ENCODE data around the gene PRPS1L1. TPM values are rescaled to one million over a fixed set of nuclear protein-coding genes. Genes with fewer than 3 reads are reported as not detected.
A peak's percentile ranks its signal among the peaks of the same experiment; 100 is the strongest.

Gene PRPS1L1
- total and polyA plus RNA-seq, 2 donors from 2014 or later, result not detected

GRCh38 chr7:17988141-17988540, 39.5 kb downstream of the PRPS1L1 start:
- Histone ChIP-seq H3K27ac (ENCODE audit: low read depth in 2 of 2, low read length in 2 of 2) (no peak overlapping the region), H3K9me3 (ENCODE audit: control insufficient read depth in 2 of 3, insufficient read depth in 1 of 3, low read length in 3 of 3) (no peaks in the 10 kb centered on the region), H3K27me3 (ENCODE audit: control insufficient read depth, insufficient read depth, low read length) (no peaks in the 10 kb centered on the region), H3K36me3 (ENCODE audit: control insufficient read depth in 2 of 3, insufficient read depth in 3 of 3, low read length in 3 of 3) (no peaks in the 10 kb centered on the region), H3K4me1 (ENCODE audit: control insufficient read depth in 2 of 3, insufficient read depth in 2 of 3, low read depth in 1 of 3, low read length in 3 of 3) (no peaks in the 10 kb centered on the region), H3K9ac (ENCODE audit: low read length in 3 of 3) (no peak overlapping the region), H3K4me3 (ENCODE audit: low read length in 3 of 3) (no peak overlapping the region)
- DNase-seq (no peak), FAIRE-seq (no peak)
- intact Hi-C loops (cut with DNase I), result no loop called here
- TF ChIP-seq, protein P1, sequence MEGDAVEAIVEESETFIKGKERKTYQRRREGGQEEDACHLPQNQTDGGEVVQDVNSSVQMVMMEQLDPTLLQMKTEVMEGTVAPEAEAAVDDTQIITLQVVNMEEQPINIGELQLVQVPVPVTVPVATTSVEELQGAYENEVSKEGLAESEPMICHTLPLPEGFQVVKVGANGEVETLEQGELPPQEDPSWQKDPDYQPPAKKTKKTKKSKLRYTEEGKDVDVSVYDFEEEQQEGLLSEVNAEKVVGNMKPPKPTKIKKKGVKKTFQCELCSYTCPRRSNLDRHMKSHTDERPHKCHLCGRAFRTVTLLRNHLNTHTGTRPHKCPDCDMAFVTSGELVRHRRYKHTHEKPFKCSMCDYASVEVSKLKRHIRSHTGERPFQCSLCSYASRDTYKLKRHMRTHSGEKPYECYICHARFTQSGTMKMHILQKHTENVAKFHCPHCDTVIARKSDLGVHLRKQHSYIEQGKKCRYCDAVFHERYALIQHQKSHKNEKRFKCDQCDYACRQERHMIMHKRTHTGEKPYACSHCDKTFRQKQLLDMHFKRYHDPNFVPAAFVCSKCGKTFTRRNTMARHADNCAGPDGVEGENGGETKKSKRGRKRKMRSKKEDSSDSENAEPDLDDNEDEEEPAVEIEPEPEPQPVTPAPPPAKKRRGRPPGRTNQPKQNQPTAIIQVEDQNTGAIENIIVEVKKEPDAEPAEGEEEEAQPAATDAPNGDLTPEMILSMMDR (IDR thresholded peaks at IDR 0.05; ENCODE audit: borderline replicate concordance, extremely low read depth, insufficient read depth), result no peak

DNA sequence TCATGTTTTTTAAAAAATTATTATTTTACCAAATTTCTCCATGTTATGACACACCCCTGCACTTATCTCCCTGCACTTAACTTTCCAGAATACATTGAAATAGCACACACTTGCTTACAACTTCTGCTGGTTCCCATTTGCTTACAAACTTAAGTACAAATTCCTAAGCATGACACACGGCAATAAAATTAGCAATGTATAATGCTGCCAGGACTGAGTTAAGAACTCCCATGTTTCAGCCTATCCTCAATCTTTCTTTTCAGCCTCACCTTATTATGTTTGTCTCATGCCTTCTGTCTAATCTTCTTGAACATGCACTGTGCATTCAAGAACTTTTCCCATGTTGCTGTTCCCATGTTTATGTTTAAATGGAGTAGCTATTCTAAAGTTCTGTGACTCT, 40.8 kb downstream of the PRPS1L1 start:
- intact Hi-C loops (cut with DNase I), result no loop called here
- no peak overlapping the region for H3K9ac ChIP-seq (ENCODE audit: low read length in 3 of 3)
- no peak for FAIRE-seq
- H3K27ac ChIP-seq (ENCODE audit: low read depth in 2 of 2, low read length in 2 of 2), result no peak overlapping the region
- no peaks in the 10 kb centered on the region for H3K4me1 ChIP-seq (ENCODE audit: control insufficient read depth in 2 of 3, insufficient read depth in 2 of 3, low read depth in 1 of 3, low read length in 3 of 3)
- H3K36me3 ChIP-seq (ENCODE audit: control insufficient read depth in 2 of 3, insufficient read depth in 3 of 3, low read length in 3 of 3), result no peaks in the 10 kb centered on the region
- no peaks in the 10 kb centered on the region for H3K9me3 ChIP-seq (ENCODE audit: control insufficient read depth in 2 of 3, insufficient read depth in 1 of 3, low read length in 3 of 3)
- no peaks in the 10 kb centered on the region for H3K27me3 ChIP-seq (ENCODE audit: control insufficient read depth, insufficient read depth, low read length)
- TF ChIP-seq, protein P1 (IDR thresholded peaks at IDR 0.05; ENCODE audit: borderline replicate concordance, extremely low read depth, insufficient read depth), result no peak
- H3K4me3 ChIP-seq (ENCODE audit: low read length in 3 of 3), result no peak overlapping the region
- DNase-seq, result peak in 2 of 5 donors; percentile 14 to 34

DNA sequence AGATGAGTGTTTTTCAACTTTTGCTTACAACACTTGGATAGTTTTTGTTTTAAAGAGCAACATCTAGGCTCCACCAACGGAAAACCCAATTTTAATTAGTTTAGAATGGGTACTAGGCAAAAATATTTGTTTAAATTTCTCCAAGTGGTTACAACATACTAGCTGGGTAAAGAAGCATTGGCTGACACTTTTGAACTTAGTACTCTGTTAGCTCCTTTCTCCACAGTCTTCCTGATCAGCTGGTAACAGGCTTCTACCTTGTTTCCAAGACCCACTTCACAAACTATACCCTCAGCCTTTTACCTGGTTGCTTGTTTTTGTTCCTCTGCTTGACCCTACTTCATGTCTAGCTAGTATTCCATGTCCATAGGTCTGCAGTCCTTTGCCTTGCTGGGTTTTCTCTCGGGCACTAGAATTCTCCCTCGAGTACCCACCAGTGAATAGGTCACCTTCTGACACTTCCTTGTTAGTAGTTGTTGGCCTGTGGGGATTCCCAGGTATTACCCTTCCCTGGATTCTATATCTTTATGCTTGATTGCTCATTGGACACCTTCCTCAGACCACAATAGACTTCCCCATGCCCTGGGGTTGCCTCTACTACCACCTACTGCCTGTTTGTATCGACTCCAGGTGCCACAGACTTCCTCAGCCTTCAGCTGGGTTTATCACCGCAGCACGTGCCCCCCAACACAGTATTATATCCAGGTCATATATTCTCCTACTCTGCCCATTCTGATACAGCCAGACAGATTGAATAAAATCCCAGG, 42.0 kb downstream of the PRPS1L1 start:
- TF ChIP-seq, protein P1 (IDR thresholded peaks at IDR 0.05; ENCODE audit: borderline replicate concordance, extremely low read depth, insufficient read depth), result no peak
- H3K4me1 ChIP-seq (ENCODE audit: control insufficient read depth in 2 of 3, insufficient read depth in 2 of 3, low read depth in 1 of 3, low read length in 3 of 3), result no peaks in the 10 kb centered on the region

More for the DNA sequence above, 42.0 kb downstream of the PRPS1L1 start:
- Histone ChIP-seq H3K9ac (ENCODE audit: low read length in 3 of 3) (no peak overlapping the region), H3K36me3 (ENCODE audit: control insufficient read depth in 2 of 3, insufficient read depth in 3 of 3, low read length in 3 of 3) (no peaks in the 10 kb centered on the region), H3K27me3 (ENCODE audit: control insufficient read depth, insufficient read depth, low read length) (no peaks in the 10 kb centered on the region), H3K27ac (ENCODE audit: low read depth in 2 of 2, low read length in 2 of 2) (no peak overlapping the region), H3K4me3 (ENCODE audit: low read length in 3 of 3) (no peak overlapping the region), H3K9me3 (ENCODE audit: control insufficient read depth in 2 of 3, insufficient read depth in 1 of 3, low read length in 3 of 3) (peaks cover 0 to 4% (median 0%) of the 10 kb centered on the region in 3 donors)
- no peak for DNase-seq
- intact Hi-C loops (cut with DNase I), result no loop called here
- no peak for FAIRE-seq

Measured in kidney (tissue), 14 donors.